ENCODE measurements around the gene COPA.
"Not testable (repeated sequence)": the region's sequence is repeated elsewhere in the genome, so short reads cannot be mapped to it uniquely, and the experiment has no call there.

Gene COPA

DNA sequence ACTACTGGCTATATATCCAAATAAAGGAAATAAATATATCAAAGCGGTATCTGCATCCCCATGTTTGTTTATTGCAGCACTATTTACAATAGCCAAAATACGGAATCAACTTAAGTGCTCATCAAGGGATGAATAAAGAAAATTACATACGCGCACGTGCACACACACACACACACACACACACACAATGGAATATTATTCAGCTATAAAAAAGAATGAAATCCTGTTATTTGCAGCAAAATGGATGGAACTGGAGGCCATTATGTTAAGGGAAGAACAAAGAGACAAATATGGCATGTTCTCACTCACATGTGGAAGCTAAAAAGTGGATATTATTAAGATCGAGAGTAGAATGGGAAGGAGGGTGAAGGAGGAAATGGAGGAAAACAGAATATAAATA, 20.2 kb downstream of the COPA start:
- no peak for DNase-seq

DNA sequence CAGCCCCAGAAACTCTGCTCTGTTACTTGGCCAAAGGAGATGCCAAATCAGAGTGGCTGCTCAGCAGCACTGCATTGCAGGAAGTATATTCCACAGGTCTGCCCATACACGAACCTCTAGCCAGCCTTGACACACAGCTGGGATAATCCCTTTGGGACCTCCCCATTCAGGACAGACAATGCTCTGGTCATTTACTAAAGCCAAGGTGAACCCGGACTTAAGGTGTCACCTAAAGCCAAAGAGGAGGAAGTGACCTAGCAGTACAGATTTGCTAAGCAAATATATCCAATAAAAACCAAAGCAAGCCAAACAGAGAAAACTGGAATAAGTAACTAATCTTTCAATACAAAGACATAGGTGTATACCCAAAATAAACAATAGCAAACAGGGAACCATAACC, 27.7 kb downstream of the COPA start:
- DNase-seq = no peak

DNA sequence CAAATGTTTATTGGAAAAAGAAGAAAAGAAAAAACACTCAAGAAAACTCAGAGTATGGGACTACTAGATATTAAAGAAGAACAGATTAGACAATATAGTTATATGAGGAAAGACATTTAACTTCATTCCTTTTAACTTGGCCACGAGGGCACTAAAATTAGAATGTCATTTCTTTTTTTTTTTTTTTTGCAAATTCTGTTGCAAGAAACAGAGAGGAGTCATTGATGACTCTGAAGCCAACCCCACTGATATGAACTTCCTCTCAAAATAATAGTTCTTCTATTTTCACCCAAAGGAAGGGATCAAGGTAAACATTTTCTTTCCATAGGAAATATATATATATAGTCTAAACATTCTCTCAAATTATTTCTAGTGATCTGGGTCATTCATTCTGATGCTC, 33.5 kb downstream of the COPA start:
- DNase-seq = no peak

DNA sequence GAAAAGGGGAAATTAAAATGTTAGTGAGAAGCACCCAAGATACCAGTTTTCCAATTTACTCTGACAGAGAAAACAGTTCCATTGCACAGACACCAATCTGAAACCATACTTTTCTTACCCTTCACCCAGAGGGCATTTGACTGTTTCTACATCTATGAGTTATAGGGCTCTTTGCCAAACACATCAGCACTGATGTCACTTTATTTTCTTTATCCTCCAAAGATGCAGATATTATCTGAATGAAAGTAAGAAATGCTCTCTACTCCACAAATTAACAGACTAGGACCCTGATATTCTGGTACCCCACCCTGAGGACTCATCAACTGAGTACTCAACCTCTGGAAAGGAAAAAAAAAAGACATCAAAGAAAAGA, 33.9 kb downstream of the COPA start:
- DNase-seq = no peak

DNA sequence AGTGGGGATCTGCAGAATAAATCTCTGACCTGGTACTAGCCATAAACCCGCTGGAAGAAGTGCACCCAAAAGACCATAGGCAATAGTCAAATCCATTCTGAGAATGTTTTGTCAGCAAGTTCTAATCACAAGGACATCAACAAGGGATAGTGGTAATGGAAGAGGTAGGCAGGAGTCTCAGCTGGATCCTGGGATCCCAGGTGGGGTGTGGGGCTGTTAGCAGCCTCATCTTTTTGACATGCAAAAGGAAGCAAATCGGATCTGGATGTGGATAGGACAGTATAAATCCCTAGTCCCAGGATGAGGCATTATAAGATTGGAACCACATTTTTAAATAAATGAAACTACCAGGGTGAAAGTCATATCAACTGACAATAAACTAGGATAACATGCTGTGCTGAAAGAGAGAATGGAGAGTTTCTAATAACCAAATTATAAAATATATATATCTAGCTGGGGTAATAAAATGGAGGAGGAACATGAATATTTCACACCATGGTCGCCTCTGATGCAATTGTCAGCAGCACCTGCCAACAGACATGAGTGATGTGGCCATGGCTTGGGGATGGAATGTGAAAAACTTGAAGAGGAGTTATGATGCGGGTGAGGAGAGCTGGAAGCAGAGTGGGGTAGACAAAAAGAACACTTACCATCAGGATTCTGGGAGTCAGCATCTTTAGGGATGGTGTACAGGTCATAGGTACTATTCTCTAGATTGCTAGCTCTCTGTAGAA, 34.4 kb downstream of the COPA start:
- no peak for DNase-seq

DNA sequence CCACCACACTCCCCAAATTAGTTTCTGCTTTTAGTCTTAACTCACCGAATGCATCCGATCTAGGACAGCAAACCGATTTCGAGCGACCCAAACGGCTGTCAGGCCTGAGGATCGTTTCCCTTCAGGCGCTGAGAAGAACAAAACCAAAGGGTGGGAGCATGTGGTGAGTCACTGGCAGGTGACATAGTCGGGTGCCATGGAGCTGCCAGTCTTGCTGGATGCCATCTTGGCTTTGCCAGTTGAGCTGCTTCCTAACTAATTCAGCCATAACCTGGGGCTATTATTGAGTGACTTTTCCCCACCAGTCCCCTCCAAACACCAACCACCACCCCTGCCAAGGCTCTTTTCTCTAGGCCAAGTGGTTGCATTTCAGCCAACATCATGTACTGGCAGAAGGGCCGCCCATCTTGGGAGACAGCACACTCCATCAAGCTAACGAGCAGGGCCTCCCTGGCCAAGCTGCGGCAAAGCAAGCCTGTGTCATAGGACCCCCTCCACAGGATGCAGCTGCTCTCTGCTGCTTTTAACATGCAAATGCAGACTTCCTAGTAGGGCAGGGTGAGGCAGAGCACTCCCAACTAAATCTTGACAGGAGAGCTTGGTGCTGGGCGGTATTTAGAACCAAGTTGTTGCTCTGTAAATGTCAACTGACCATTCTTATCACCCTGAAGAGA, 35.8 kb downstream of the COPA start:
- DNase-seq = no peak

DNA sequence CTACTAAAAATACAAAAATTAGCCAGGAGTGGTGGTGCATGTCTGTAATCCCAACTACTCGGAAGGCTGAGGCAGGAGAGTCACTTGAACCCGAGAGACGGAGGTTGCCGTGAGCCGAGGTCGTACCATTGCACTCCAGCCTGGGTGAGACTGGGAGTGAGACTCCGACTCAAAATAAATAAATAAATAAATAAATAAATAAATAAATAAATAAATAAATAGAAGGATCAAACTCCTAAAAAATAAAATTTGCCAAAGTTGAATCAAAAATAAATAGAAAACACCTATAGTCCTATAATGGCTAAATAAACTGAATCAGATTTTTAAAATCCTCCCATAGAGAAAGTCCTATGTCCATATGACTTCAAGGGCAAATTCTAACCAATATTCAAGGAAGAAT, 42.9 kb downstream of the COPA start:
- DNase-seq = no peak

DNA sequence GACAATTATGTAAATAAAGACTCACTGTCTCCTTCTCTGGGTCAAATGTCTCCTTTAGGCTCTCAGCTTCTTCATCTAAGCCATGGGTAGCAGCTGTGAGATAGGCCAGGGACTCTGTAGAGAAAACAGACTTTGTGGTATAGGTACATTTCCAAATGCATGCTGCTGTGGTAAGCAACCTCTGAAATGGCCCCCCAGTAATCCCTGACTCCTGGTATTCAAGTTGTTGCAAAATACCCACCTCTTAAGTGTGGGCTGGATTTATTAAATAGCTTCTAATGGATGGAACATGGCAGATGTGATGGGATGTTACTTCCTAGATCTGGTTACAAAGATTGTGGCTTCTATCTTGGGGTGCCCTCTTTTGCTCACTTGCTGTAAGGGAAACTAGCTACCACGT, 47.0 kb downstream of the COPA start:
- no peak for DNase-seq

DNA sequence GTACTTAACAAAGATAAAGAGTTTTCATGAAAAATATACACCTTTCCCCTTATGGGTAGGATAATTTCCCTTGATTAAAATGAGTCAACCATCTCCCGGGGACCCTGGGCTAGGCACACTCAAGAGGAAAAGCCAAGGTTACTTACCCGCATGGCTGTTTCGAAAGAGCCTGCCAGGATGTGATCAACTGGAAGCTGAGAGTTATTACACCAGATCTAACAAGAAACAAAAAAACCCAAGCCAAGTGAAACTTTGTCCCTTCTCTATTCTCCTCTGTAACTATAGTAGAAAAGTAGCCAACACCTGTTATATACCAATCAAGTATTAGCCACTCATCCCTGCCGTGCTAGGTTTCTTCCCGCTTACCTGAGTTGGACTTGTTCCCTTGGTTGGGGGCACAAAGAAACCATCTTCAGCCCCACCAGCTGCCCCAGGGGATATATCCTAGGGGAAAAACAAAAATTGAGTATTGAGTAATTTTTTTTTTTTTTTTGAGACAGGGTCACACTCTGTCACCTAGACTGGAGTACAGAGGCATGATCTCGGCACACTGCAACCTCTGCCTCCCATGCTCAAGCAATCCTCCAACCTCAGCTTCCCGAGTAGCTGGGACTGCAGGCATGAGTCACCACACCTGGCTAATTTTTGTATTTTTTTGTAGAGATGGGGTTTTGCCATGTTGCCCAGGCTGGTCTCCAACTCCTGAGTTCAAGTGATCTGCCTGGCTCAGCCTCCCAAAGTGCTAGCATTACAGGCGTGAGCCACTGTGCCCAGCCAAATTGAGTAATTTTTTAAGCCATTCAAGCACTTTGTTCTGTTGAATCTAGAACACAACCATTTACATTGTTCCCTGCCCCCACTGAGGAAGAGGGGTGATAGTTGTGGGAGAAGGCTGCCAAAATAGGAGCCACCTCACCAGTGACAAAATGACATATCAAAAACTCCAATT, 49.8 kb downstream of the COPA start:
- DNase-seq = no peak

DNA sequence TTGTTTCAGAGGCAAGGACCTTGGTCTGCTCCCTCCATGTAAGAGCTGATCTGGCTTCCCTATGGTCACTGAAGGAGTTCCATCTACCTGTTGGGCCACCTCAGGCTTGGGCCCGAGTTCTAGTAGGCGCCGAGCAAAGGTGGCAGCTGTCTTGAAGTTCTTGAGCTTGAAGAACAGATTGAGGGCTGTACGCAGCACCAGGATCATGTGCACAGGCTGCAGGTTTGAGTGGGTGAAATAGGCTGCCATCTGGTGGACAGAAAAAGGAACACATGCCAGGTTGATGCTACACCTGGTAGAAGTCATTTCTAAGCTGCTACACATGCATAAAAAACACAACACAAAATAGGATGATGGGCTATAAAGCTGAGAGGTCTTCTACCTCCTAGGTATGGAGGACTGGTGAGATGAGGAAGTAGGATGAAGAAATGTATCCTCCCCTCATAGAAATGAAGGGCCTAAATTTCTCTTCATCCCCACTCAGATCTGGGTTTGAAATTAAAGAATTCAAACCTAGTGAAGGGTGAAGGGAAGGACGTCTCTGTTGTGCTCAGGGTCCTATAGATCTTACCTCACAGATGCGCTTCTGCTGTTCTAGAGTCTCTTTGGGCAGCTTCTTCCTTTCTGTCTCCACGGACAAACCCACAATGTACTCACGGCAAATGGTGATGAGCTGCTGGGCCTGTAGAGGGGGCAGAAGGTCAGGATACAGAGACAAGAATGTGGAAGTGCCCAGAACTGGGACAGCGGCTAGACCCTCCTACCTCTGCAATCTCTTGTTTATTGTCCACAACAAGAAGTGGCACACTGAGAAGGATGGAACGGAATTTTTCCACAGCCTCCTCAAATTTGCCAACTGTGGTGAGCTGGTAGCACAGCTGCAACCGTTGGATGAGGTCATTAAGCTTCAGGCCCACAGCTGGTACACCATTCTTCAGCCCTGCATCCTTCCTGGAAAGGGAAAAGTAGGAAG, 51.5 kb downstream of the COPA start:
- DNase-seq = peak; percentile 79

DNA sequence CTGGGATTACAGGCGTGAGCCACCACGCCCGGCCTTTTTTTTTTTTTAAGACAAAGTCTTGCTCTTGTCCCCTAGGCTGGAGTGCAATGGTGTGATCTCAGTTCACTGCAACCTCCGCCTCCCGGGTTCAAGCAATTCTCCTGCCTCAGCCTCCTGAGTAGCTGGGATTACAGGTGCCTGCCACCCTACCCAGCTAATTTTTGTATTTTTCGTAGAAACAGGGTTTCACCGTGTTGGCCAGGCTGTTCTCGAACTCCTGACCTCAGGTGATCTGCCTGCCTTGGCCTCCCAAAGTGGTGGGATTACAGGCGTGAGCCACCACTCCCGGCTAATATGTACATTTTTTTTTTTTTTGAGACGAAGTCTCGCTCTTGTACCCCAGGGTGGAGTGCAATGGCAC, 55.3 kb downstream of the COPA start:
- DNase-seq = not testable (repeated sequence)

DNA sequence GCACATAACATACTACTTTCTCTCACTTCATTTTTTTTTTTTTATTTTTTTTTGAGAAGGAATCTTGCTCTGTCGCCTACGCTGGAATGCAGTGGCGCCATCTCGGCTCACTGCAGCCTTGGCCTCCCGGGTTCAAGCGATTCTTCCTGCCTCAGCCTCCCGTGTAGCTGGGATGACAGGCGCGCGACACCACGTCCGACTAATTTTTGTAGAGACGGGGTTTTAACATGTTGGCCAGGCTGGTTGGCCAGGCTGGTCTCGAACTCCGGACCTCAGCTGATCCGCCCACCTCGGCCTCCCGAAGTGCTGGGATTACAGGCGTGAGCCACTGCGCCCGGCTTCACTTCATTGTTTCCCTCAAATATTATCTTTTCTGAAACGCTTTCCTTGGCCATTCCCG, 57.5 kb downstream of the COPA start:
- no peak for DNase-seq

DNA sequence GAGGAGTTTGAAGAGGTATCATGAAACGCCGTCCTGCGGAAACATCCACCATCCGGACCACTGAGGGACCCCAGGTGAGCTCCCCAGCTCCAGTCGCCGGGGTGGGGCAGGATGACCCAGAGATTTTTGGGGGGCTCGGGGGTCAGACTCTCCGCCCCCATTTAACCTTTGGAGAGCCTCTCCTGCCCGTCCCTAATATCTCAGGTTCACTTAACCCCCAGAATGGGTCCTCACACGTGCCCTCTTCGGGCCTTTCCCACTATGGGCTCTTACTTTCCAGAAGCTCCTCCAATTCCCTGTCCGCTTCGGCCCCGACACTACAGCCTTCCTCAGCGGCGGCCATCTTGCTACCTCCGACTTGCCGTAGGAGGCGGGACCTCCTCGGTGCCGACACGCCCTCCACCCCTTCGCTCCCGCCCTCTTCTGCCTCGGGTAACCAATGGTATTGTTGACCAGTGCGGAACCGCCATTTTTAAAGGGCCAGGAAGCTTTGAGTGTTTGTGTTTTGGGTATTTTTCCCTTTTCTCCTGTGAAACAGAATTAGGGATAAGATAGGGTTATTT, 58.2 kb downstream of the COPA start, which contains the start of gene PEX19:
PEX19 (minus strand) TSS at position 352 of the 563 bp plus-strand sequence; CDS start at position 343, 9 bp downstream.
- DNase-seq = peak; percentile 92

DNA sequence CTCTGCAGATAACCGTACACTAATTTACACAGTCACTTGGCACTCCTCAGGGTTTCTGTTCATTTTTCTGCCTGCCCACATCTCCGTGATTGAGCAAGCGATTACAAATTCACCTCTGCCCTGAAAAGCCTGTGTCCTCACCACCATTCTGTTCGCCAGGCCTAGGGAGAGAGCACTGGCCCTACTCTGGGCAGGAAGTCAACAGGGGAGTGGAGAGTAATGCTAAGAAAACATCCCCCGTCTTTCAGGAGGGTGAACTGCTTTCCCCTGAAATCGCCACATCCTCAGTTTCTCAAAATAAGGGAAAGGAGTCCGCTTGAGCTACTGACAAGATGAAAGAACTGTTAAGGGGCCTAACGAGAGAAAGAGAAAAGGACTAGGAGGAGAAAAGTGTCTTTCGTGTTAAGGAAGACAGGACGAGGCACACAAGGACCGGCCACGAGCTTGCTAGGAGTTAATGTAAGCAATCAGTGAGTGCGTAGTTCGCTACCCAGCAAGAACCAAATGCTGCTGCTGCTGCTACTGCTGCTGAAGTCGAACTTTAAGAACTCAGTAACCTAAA, 58.7 kb downstream of the COPA start:
- no peak for DNase-seq

DNA sequence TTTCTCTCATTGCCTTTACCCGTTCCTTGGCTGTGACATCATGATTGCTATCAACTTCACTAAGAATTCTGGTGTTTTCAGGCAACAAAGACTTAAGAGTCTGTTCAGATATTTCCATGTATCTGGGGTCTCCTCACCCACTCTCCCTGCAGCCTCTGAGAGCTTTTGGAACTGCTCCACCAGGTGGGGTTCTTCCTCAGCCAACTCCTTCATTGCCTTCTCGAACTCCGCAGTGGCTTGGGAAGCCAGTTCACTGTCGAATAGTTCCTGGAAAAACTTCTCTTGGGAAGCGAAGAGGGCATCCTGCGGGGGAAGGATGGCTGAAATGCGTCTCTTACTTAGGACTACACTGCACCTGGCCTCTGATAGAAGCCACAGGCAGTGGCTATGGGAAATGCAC, 60.2 kb downstream of the COPA start:
- no peak for DNase-seq

DNA sequence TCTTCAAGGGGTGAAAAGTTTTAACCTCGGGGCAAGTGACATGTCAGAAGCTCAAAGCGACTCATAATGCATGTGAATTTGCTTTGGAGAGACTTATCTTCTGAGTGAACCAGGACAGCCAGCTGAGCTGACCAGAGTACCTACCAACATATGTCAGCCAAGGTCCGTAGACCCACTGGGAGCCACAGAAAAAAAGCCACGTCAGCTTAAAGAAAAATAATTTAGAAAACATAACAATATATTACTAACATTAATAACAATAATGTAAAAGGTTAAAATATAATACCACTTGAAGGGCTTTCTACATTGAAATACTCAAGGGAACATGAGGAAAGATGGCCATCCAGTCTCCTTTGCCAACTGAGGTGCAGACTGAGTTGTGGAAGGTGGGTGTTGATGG, 65.1 kb downstream of the COPA start:
- no peak for DNase-seq

DNA sequence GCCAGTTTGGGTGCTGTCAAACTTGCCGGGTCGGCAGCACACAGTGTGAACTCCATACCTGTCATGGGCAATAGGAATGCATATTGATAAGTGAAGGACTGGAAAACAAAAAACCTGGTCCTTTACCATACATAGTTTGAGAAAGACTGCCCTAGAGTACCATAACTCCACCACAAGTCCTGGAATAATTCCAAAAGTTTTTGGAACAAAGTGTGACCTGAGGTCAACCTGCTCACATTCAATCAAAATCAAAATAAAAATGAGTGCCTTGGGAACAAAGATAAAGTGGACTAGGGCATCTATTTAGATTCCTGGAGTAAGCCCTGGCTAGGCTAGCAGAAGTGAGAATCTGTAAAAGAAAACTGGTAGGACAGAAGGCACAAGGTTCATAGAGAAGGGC, 65.7 kb downstream of the COPA start:
- DNase-seq = no peak

DNA sequence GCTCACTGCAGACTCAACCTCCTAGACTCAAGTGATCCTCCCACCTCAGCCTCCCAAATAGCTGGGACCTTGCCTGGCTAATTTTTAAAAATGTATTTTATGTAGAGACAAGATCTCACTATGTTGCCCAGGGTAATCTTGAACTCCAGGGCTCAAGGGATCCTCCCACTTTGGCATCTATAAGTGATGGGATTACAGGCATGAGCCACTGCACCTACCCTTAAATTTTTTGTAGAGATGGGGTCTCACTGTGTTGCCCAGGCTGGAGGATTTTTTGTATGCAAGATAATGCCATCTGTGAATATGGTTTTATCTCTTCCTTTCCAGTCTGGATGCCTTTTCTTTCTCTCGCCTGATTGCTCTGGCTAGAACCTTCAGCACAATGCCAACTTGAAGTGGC, 72.0 kb downstream of the COPA start:
- no peak for DNase-seq

DNA sequence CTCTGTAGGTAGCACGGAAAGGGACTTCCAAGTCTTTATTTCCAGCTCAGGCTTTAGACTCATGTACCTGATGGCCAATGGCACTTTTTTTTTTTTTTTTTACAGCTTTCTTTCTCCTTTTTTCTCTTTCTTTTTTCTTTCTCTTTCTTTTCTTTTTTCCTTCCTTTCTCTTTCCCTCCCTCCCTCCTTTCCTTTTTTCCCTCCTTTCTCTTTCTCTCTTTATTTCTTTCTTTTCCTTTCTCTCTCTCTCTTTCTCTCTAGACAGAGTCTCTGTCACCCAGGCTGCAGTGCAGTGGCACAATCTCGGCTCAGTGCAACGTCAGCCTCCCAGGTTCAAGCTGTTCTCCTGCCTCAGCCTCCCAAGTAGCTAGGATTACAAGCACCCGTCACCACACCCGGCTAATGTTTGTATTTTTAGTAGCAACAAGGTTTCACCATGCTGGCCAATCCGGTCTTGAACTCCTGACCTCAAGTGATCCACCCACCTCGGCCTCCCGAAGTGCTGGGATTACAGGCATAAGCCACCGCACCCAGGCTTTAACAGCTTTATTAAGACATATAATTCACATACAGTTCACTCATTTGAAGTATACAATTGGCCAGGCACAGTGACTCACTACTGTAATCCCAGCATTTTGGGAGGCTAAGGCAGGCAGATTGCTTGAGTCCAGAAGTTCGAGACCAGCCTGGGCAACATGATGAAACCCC, 75.6 kb downstream of the COPA start:
- no peak for DNase-seq

DNA sequence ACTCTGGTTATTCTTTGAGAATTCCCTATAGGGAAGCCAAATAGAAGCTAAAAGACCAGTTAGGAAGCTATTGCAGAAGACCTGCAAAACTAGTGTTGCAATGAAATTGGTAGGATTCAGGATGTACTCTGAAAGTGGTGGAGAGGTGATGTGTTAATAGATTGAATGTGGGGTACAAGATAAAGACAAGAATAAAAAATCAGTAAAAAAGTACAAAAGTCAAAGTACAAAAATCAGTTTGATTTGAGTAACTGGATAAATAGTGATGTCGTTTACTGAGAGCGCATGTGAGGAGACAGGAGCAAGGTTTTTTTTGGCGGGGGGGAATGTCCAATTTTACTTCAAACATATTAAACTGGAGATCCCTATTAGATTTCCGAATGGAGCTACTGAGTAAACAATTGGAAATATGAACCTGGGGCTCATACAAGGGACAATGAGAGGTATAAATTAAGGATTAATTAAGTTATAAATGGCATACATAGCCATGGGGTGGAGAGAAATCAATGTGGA, 78.2 kb downstream of the COPA start:
- DNase-seq = no peak
